ENCODE data around the gene DPM2.

The DPM2 gene

GRCh38 chr9:127945942-127946341, 8.3 kb upstream of the DPM2 start:
- Histone ChIP-seq H3K9me3 (ENCODE audit: insufficient read depth, low read length, severe bottlenecking) (no peaks in the 10 kb centered on the region), H3K4me2 (ENCODE audit: insufficient read depth, low read length) (no peak overlapping the region), H3K4me1 (ENCODE audit: insufficient read depth, low read length) (peaks cover 6% of the 10 kb centered on the region; the same call in 1 of the 2 replicates), H3K79me2 (ENCODE audit: insufficient read depth, low read length) (no peaks in the 10 kb centered on the region), H3K27ac (ENCODE audit: low read length) (no peak overlapping the region), H3K27me3 (ENCODE audit: insufficient read depth, low read length, poor library complexity) (no peaks in the 10 kb centered on the region), H3K36me3 (ENCODE audit: insufficient read depth, low read length) (peaks cover 22% of the 10 kb centered on the region; the same call in 1 of the 2 replicates), H4K20me1 (ENCODE audit: insufficient read depth, low read length) (no peaks in the 10 kb centered on the region; the same call in 1 of the 2 replicates), H2AFZ (ENCODE audit: low read depth, low read length) (no peak overlapping the region), H3K4me3 (ENCODE audit: low read depth in 1 of 2, low read length in 2 of 2) (no peak overlapping the region), H3K9ac (ENCODE audit: low read depth, low read length) (no peak overlapping the region)
- DNase-seq (no peak), ATAC-seq (ENCODE audit: insufficient read depth, low read depth) (no peak)
- no peak for TF ChIP-seq EZH2 (IDR thresholded peaks at IDR 0.05; ENCODE audit: borderline replicate concordance, low read depth, low read length, severe bottlenecking)
- TF ChIP-seq CTCF (IDR thresholded peaks at IDR 0.05; ENCODE audit: borderline replicate concordance, extremely low read depth, low read length, poor library complexity, severe bottlenecking), result no peak

- ATAC-seq (ENCODE audit: insufficient read depth, low read depth), result no peak
- no peak overlapping the region for H3K4me2 ChIP-seq (ENCODE audit: insufficient read depth, low read length)
- no peaks in the 10 kb centered on the region; the same call in 1 of the 2 replicates for H4K20me1 ChIP-seq (ENCODE audit: insufficient read depth, low read length)
- no peak overlapping the region for H2AFZ ChIP-seq (ENCODE audit: low read depth, low read length)
- H3K4me3 ChIP-seq (ENCODE audit: low read depth in 1 of 2, low read length in 2 of 2), result no peak overlapping the region
- TF ChIP-seq CTCF (IDR thresholded peaks at IDR 0.05; ENCODE audit: borderline replicate concordance, extremely low read depth, low read length, poor library complexity, severe bottlenecking), result no peak
- TF ChIP-seq EZH2 (IDR thresholded peaks at IDR 0.05; ENCODE audit: borderline replicate concordance, low read depth, low read length, severe bottlenecking), result no peak
- no peak overlapping the region for H3K9ac ChIP-seq (ENCODE audit: low read depth, low read length)
- H3K79me2 ChIP-seq (ENCODE audit: insufficient read depth, low read length), result no peaks in the 10 kb centered on the region
- peaks cover 22% of the 10 kb centered on the region; the same call in 1 of the 2 replicates for H3K36me3 ChIP-seq (ENCODE audit: insufficient read depth, low read length)
- DNase-seq, result no peak
- H3K9me3 ChIP-seq (ENCODE audit: insufficient read depth, low read length, severe bottlenecking), result no peaks in the 10 kb centered on the region
- H3K27ac ChIP-seq (ENCODE audit: low read length), result no peak overlapping the region
- no peaks in the 10 kb centered on the region for H3K27me3 ChIP-seq (ENCODE audit: insufficient read depth, low read length, poor library complexity)
- peaks cover 6% of the 10 kb centered on the region; the same call in 1 of the 2 replicates for H3K4me1 ChIP-seq (ENCODE audit: insufficient read depth, low read length)
Observed at GRCh38 chr9:127945338-127945737, 7.7 kb upstream of the DPM2 start.

GRCh38 chr9:127944586-127945218, 7.0 kb upstream of the DPM2 start:
- Histone ChIP-seq H3K36me3 (ENCODE audit: insufficient read depth, low read length) (peaks cover 22% of the 10 kb centered on the region; the same call in 1 of the 2 replicates), H4K20me1 (ENCODE audit: insufficient read depth, low read length) (no peaks in the 10 kb centered on the region; the same call in 1 of the 2 replicates), H3K9ac (ENCODE audit: low read depth, low read length) (no peak overlapping the region), H3K9me3 (ENCODE audit: insufficient read depth, low read length, severe bottlenecking) (no peaks in the 10 kb centered on the region), H2AFZ (ENCODE audit: low read depth, low read length) (no peak overlapping the region), H3K4me1 (ENCODE audit: insufficient read depth, low read length) (peaks cover 6% of the 10 kb centered on the region; the same call in 1 of the 2 replicates), H3K4me2 (ENCODE audit: insufficient read depth, low read length) (no peak overlapping the region), H3K27me3 (ENCODE audit: insufficient read depth, low read length, poor library complexity) (no peaks in the 10 kb centered on the region), H3K4me3 (ENCODE audit: low read depth in 1 of 2, low read length in 2 of 2) (no peak overlapping the region), H3K79me2 (ENCODE audit: insufficient read depth, low read length) (no peaks in the 10 kb centered on the region), H3K27ac (ENCODE audit: low read length) (no peak overlapping the region)
- no peak for DNase-seq
- no peak for TF ChIP-seq EZH2 (IDR thresholded peaks at IDR 0.05; ENCODE audit: borderline replicate concordance, low read depth, low read length, severe bottlenecking)
- TF ChIP-seq CTCF (IDR thresholded peaks at IDR 0.05; ENCODE audit: borderline replicate concordance, extremely low read depth, low read length, poor library complexity, severe bottlenecking), result no peak
- ATAC-seq (ENCODE audit: insufficient read depth, low read depth), result no peak

All from DND-41 (cell line).